Left lung (tissue), 10 donors: ENCODE measurements around the gene GPR78. TPM values are rescaled to one million over a fixed set of nuclear protein-coding genes. Genes with fewer than 3 reads are reported as not detected.

Source experiments
- ATAC-seq: fragments of 200-7000 bp; cut with Tn5 transposase; one replicate; pipeline ENCODE4 v1.9.1; 2020; ENCODE audit warnings: moderate library complexity
- DNase-seq, 4 donors: peaks; one replicate each; pipeline ENCODE4 v3.0.0-alpha.2; 2013 to 2020
- H3K27ac ChIP-seq, 2 donors: fragments of 200-600 bp; sonication (generic) in 1 of 2; one replicate each; pipeline versions ENCODE4 v1.5.0 to v1.8.0; 2020 to 2021
- H3K27me3 ChIP-seq, 2 donors: fragments of 200-600 bp; sonication (generic) in 1 of 2; one replicate each; pipeline versions ENCODE4 v1.5.0 to v1.8.0; 2020 to 2021
- H3K36me3 ChIP-seq, 2 donors: fragments of 200-600 bp; sonication (generic) in 1 of 2; one replicate each; pipeline versions ENCODE4 v1.5.0 to v1.8.0; 2020 to 2021
- H3K4me1 ChIP-seq, 2 donors: fragments of 200-600 bp; one replicate each; pipeline ENCODE4 v1.8.0; 2021
- H3K4me3 ChIP-seq, 2 donors: fragments of 200-600 bp; sonication (generic) in 1 of 2; one replicate each; pipeline versions ENCODE4 v1.5.0 to v1.8.0; 2020 to 2021; ENCODE audit warnings: mild to moderate bottlenecking in 1 of 2
- H3K9me3 ChIP-seq, 2 donors: fragments of 200-600 bp; sonication (generic) in 1 of 2; one replicate each; pipeline versions ENCODE4 v1.5.0 to v1.8.0; 2020 to 2021
- CTCF ChIP-seq, 2 donors: fragments of 200-600 bp; sonication (generic) in 1 of 2; IDR thresholded peaks; one replicate each; pipeline versions ENCODE4 v1.5.0 to v1.8.0; 2021; ENCODE audit warnings: antibody characterized with exemption in 2 of 2
- intact Hi-C, 2 donors: fragments of 100-400 bp; cut with DNase I; formaldehyde crosslinking; loops; one replicate each; pipeline versions ENCODE4 v1.11.2 to v1.14.2; 2022
- polyA plus RNA-seq, 6 donors: library from polyadenylated mRNA; unstranded; fragments of 120-200 nt; gene quantifications; one replicate each; pipeline ENCODE4 v1.2.1, GENCODE V29; 2013; ENCODE audit not compliant: insufficient read length in 6 of 6
- total RNA-seq, 2 donors: library from RNA; stranded (reverse); fragmentation: NEBNext Ultra II Directional; extraction: Animal tissue kit (Norgen Biotek cat#: 25700); gene quantifications; one replicate each; pipeline ENCODE4 v1.2.1, GENCODE V29; 2021
- donor health status: DM: no; HTN: yes; CAD: no.
- donor health status: DM: no; HTN: no; CAD: no.

The GPR78 gene
- total and polyA plus RNA-seq, 8 donors, result 0.07 to 0.67 (median 0.11) TPM

- DNase-seq (peak in 1 of 4 donors; percentile 44), ATAC-seq (no peak)
- no peaks in the 10 kb centered on the region for H3K36me3 ChIP-seq
- H3K4me3 ChIP-seq, result no peak overlapping the region
- no peak for TF ChIP-seq CTCF (IDR thresholded peaks at IDR 0.05)
- intact Hi-C loops, result no loop called here
- peaks cover 0 to 20% of the 10 kb centered on the region in 2 donors for H3K27me3 ChIP-seq
- no peak overlapping the region for H3K27ac ChIP-seq
- H3K9me3 ChIP-seq, result no peaks in the 10 kb centered on the region
- no peaks in the 10 kb centered on the region for H3K4me1 ChIP-seq
Measured at GRCh38 chr4:8600266-8600665, 20.1 kb downstream of the GPR78 start.

GRCh38 chr4:8600686-8601085, 20.5 kb downstream of the GPR78 start:
- no peaks in the 10 kb centered on the region for H3K9me3 ChIP-seq
- H3K27me3 ChIP-seq, result peaks cover 0 to 17% of the 10 kb centered on the region in 2 donors
- peak in 1 of 4 donors; percentile 69 for DNase-seq
- H3K4me1 ChIP-seq, result no peaks in the 10 kb centered on the region
- H3K27ac ChIP-seq, result no peak overlapping the region
- no peak for ATAC-seq
- no peak overlapping the region for H3K4me3 ChIP-seq
- H3K36me3 ChIP-seq, result no peaks in the 10 kb centered on the region
- no peak for TF ChIP-seq CTCF (IDR thresholded peaks at IDR 0.05)
- intact Hi-C loops, result no loop called here

GRCh38 chr4:8601086-8601485, 20.9 kb downstream of the GPR78 start:
- ATAC-seq (no peak), DNase-seq (peak in 1 of 4 donors; percentile 72)
- intact Hi-C loops, result no loop called here
- H3K4me1 ChIP-seq, result no peaks in the 10 kb centered on the region
- H3K27me3 ChIP-seq, result peaks cover 0 to 17% of the 10 kb centered on the region in 2 donors
- H3K9me3 ChIP-seq, result no peaks in the 10 kb centered on the region
- no peak for TF ChIP-seq CTCF (IDR thresholded peaks at IDR 0.05)
- no peaks in the 10 kb centered on the region for H3K36me3 ChIP-seq
- H3K27ac ChIP-seq, result no peak overlapping the region
- no peak overlapping the region for H3K4me3 ChIP-seq

GRCh38 chr4:8601556-8601955, 21.4 kb downstream of the GPR78 start:
- ATAC-seq (no peak), DNase-seq (peak in 1 of 4 donors; percentile 52)

More at GRCh38 chr4:8601556-8601955, 21.4 kb downstream of the GPR78 start:
- Histone ChIP-seq H3K4me1 (no peaks in the 10 kb centered on the region), H3K36me3 (no peaks in the 10 kb centered on the region), H3K9me3 (no peaks in the 10 kb centered on the region), H3K27me3 (peaks cover 0 to 20% of the 10 kb centered on the region in 2 donors), H3K27ac (no peak overlapping the region), H3K4me3 (no peak overlapping the region)
- TF ChIP-seq CTCF (IDR thresholded peaks at IDR 0.05), result no peak
- intact Hi-C loops, result no loop called here
